NCI-H345 treated with DMSO at 0.1 percent for 48 hours (cell line): ENCODE results near the gene RHPN2.

Experiments
- DNase-seq: peaks from one replicate; lab custom pipeline; 2025; ENCODE audit not compliant: unreplicated experiment; lab: John Stamatoyannopoulos, UW

RHPN2 gene

GRCh38 chr19:33064792-33065550, at the start of gene RHPN2:
Gene RHPN2 (minus strand): TSS chr19:33064888. CDS start chr19:33064852, 36 bp downstream.
- DNase-seq: peak; percentile 63

- DNase-seq: no peak
Measured at GRCh38 chr19:33114312-33114711, 49.6 kb upstream of the RHPN2 start.

- DNase-seq: no peak
Measured at GRCh38 chr19:33111587-33111986, 46.9 kb upstream of the RHPN2 start.

DNA sequence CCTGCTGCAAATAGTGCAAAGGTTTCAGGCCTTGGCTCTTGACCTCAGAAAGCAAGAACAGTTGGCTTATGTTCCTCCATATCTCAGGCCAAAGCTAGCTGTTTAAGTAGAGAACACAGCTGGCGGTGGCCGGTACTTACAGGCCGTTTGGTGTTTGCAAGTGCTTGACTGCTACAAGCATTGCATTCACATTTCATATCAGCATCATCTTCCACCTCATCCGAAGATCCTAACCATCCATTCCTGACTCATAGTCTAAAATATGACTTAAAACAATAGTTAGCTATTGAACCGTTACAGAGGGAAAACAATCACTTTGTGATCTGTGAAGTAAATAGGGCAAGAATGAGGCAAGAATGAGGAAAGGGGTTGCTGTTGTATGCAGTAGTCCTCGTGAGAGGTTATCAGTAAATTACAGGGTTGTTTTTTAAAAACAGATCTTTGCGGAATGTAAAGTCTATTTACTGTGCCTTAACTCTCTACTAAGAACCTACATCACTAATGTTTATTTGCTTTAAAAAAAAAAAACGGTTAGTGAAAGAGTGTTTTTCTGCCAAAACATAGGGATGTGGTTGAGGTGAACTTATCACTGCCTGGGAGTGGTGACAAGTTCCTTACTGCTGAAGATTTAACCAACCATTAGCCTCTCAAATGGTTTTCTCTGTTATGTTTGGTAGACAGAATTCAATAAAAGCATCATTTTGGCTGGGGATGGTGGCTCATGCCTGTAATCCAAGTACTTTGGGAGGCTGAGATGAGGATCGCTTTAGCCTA, 45.6 kb upstream of the RHPN2 start:
- DNase-seq: no peak

- no peak for DNase-seq
Measured at GRCh38 chr19:33108161-33108560, 43.5 kb upstream of the RHPN2 start.

DNA sequence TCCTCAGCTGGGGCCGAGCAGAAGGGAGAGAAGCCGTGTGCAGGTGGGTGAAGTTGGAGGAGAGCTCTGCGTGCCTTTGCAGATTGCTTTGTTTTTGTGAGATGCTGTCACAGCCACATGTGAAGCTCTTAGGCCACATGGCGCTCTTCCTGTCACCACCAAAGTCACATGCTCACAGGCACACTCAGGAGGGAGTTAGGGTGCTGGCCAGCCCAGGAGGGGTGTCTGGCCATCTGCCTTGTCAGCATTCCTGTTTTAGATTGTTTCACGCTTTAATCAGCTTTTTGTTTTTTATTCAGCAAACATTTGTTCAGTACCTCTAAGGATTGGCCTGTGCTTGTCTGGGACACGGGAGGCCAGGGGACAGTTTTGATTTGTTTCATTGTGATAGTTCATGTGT, 38.2 kb upstream of the RHPN2 start:
- DNase-seq: no peak

DNA sequence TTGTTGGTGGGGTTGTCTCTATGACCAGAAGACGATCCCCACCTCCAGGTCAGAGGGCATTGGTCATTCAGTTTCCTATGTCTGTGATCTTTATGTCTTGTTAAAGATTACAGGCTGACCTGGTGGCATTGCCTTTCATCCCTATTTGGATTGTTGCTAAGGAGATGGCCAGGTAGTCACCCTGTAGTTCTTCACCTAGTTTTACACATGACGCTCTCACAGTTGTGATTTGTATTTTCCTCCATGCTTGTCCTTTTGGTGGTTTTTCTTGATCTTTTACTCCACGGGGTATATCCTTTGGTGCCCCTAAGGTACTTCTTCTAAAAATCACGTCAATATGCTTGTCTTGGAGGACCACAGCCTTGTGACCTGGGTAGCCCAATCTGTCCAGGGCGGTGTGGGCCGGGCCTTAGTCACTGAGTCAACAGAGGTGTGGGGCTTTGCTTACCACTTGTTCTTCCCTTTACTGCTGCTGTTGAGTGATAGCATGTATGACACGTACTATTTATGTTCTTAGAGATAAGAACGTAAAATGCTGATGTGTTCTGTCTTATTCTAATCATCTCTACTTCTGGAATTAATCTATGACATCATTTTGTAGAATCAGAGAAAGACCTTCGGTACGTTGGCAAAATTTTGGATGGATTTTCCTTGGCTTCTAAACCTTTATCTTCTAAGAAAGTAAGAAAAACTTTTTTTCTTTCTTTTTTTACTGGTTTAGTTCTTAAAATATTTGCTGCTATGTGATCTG, 36.4 kb upstream of the RHPN2 start:
- no peak for DNase-seq

DNA sequence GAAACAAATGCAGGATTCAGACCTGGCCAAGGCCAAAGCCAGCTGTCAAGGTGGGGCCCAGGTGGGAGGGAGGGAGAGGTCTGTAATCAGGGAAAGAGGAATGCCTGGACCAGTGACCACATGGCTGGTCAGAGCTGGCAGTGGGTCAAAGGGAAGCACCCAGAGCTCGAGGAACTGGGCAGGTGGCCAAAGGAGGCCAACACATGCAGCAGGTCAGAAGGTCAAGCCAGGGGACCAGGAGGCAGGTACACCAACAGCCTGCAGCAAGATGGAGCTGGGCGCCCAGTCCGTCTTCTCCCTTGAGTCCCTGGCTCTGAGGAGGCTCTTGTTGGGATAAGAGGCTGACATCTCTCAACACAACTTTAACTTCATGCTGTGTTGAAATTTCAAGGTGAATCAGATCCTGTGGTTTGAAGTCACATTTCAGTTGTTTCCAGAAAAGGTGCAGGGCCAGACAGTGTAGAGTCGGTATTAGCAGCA, 33.4 kb upstream of the RHPN2 start:
- no peak for DNase-seq

GRCh38 chr19:33096005-33096404, 31.3 kb upstream of the RHPN2 start:
- DNase-seq: no peak

DNA sequence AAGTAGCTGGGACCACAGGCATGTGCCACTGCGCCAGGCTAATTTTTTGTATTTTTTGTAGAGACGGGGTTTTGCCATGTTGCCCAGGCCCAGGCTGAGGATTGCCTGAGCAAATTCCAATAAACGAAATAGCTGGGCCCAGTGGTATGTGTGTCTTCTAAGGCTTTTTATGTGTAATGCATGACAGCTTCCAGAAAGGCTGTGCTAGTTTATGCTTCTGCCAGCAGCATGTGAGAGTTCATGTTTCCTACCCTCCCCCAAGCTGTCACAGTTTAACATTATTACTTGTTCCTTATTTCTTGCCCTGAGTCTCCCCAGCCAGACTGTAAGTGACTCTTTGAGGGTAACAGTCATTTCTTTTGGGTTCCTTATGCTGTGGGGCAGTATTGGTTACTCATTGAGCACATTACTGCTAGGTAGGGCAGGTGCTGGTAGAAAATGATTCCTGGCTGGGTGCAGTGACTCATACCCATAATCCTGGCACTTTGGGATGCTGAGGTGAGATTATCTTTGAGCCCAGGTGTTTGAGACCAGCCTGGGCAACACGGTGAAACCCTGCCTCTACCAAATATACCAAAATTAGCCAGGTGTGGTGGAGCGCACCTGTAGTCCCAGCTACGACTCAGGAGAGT, 29.9 kb upstream of the RHPN2 start:
- no peak for DNase-seq

- no peak for DNase-seq
Measured at GRCh38 chr19:33093420-33094210, 28.9 kb upstream of the RHPN2 start.

- DNase-seq: no peak
Measured at GRCh38 chr19:33090179-33090578, 25.5 kb upstream of the RHPN2 start.

- DNase-seq: no peak
Measured at GRCh38 chr19:33089010-33089409, 24.3 kb upstream of the RHPN2 start.

DNA sequence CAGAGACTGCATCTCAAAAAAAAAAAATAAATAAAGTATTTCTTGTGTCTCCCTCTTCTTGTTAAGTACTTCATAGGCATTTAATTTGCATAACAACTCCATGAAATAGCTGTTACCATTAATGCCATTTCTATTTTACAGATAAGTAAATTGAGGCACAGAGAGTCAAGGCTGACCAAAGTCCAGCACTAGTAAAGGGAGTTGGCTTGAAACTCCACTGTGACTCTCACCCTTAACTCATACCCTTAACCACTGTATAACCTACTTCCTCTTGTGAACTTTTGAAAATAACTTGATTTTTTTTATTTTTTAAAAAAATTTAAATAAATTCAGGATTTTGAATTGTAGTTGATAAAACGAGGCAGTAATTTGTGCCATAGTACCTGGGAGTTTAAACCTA, 22.3 kb upstream of the RHPN2 start:
- no peak for DNase-seq

DNA sequence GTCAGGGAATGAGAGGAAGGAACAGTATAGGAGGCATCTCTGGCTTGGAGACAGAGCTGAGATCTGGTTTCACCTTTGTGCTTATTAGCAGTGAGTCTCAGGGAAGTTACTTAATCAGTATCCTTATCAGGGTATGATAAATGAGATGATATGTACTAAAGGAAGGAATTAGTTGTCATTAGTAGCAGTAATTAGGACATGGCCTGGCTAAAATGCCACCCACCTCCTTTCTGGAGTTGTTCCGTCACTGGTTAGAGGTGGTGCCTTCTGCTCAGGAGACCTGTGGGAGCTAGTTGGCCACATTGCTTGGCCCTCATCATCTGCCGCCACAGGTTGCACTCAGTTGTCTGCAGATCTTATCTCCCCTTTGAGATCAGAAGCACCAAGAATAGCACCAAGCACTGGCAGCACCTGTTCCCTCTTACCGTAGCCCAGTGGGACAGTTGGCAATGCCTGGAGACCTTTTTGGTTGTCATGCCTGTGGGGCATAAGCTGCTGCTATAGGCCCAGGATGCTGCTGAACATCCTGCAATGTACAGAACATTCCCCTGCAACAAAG, 21.0 kb upstream of the RHPN2 start:
- no peak for DNase-seq

GRCh38 chr19:33080761-33081681, 16.3 kb upstream of the RHPN2 start, which contains the start of gene GPATCH1:
Gene GPATCH1 (plus strand): TSS chr19:33081181. CDS start chr19:33081194, 13 bp downstream.
- peak; percentile 91 for DNase-seq

DNA sequence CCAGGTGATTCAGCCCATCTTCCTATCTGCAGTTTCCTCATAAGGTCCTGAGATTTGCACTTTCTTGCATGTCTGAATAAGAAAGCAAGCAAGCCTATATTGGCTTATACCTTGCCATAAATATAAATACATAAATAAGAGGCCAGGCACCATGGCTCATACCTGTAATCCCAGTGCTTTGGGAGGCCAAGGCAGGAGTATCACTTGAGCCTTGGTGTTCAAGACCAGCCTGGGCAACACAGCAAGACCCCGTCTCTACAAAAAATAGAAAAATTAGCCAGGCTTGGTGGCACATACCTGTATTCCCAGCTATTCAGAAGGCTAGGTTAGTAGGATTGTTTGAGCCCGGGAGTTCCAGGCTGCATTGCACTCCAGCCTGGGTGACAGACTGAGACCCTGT, 10.8 kb upstream of the RHPN2 start:
- no peak for DNase-seq

DNA sequence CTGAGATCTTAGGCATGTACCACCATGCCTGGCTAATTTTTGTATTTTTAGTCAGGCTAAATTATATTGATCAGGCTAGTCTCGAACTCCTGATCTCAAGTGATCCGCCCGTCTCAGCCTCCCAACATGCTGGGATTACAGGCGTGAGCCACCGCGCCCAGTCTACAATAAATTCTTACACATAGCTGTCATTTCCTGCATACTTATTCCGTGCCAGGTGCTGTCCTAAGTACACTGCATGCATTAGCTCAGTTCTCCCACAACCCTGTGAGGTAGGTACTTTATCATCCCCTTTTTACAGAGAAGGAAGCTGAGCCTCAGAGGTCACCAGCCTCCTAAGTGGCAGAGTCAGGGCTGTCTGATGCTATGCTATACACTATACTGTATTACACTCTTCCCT, 7.2 kb upstream of the RHPN2 start:
- no peak for DNase-seq

DNA sequence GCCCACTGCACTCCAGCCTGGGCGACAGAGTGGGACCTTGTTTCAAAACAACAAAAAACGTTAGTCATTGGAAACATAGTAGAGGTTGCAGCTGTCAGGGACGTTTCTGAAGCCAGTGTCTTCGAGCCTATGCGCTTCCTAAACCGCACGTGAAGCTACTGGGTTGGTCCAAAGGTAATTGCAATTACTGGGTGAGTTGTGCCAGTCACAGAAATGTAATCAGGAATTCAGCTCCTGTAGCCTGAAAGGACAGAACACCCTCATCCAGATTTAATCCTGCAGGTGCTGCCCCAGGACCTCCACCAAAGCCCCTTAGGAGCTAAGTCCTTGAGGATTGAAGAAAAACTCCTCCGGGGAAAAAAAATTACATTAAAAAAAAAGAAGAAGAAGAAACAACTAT, 2.4 kb upstream of the RHPN2 start:
- no peak for DNase-seq
